Left lobe of liver (tissue), 2 donors: ENCODE measurements around the gene GNRHR. TPM values are rescaled to one million over a fixed set of nuclear protein-coding genes. Genes with fewer than 3 reads are reported as not detected.
"Not testable (repeated sequence)": the region's sequence is repeated elsewhere in the genome, so short reads cannot be mapped to it uniquely, and the experiment has no call there.

Experiments
- ATAC-seq: fragments of 200-7000 bp; cut with Tn5 transposase; one replicate; pipeline ENCODE4 v1.9.1; 2020; ENCODE audit warnings: mild to moderate bottlenecking, moderate library complexity
- DNase-seq: peaks from one replicate; pipeline ENCODE4 v3.0.0-alpha.2; 2020; ENCODE audit warnings: low spot score
- total RNA-seq: library from RNA; stranded (reverse); gene quantifications from one replicate; pipeline ENCODE4 v1.2.1, GENCODE V29; 2021
- donor health status: DM: no; HTN: no; CAD: no; lungs with moderate emphysema.
- donor health status: DM: no; HTN: yes; CAD: no.

GNRHR gene
- total RNA-seq, 1 donor from 2014 or later: not detected

DNA sequence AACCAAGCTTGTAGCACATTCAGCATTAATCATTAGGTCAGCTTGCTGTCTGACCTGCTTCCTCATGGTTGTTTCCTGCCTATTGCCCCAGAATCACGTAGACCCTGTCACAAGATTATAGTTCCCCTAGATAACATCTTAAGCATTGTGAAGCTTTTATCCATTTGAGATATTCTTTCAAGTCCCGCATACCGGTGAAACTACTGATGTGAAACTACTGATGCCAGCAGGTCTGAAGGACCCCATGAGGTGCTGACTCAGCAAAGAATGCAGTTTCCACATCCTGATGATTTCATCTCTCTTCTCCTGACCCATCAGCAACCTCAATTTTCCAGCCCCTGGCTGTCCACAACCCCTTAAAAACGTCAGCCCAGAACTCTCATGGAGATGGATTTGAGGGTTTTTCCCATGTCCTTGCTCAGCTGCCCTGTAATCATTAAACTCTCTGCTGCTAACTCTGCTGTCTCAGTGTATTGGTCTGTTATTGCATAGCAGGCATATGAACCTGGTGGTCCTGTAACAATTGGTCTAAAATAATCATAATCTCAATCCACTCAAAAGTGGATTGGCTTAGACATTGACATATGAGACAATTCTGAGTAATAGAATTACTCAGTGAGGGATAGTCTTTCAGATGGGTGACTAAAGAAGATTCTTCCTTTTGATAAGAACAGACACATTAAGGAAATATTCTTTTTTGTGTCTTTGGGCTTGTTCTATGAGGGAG lies 26.9 kb downstream of the GNRHR start:
- ATAC-seq (no peak), DNase-seq (no peak)

DNA sequence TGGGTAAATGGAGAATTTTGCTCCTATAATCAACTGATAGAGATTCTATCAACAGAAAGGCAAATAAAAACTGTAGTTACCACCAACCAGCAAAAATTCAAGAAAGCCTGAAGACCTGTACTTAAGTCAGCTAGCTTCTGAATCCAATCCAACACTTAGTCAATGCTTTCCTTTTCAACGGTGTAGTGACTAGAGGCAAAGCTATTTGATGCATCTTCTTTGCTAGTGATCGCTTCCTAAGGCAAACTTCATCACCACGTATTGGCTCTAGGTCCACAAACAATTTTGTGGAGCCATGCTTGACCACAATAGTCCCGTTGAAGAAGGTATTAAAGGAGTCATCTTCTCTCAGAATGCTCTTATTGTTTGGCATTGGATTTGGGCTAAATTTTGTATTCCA lies 28.2 kb downstream of the GNRHR start:
- ATAC-seq (no peak), DNase-seq (no peak)

DNA sequence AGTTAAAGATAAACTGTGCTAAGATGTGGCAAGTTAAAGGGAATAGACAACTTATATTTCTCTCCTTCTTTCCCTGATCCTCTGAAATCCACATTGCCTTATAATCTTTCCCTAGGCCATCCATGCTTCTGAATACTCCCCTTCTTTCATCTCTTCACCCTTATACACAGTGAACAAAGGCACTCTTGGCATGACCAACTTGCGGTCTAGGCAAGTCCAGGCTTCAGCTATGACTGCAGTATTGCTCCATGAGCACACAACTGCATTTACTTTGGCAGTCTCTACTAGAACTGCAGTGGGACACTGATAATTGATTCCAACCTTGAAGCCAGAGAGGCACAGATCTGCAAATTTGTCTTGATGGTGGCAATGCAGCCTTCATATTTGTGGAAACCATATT lies 29.1 kb downstream of the GNRHR start:
- ATAC-seq: peak; percentile 100
- DNase-seq: peak; percentile 57

DNA sequence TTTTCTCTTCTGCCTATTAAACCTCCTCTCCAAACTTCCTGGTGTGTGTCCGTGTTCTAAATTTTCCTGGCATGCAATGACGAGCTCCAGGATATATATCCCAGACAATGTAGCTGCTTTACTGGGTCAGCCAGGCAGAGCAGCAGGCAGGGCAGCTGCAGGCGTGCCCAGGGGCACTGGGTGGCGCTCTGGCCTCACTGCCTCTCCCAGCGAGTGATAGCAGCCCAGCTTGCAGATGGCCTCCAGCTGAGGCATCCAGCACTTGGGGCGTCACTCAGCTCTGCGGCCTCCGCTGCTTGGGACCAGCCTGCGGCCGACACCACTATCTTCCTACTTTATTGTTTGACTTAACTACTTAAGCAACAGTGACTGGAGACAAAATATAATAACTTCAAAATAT lies 30.2 kb downstream of the GNRHR start:
- no peak for ATAC-seq
- no peak for DNase-seq

DNA sequence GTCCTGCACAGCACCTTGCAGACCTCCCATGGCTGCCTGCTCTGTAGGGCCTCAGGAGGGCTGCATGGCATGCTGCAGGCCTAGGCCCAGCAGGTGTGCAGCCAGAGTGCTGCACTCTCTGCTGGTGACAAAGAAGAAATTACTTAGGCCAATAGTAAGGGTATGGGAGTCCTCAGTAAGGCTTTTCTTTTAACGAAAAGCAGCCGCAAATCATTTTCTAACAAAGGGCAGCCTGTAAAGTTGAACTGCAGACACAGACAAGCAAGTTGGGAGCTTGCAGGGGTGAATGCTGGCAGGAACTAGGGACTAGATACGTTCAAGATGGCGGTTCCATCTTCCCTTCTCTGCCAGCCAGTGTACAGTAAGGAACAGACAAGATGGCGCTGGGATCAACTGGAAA lies 30.8 kb downstream of the GNRHR start:
- ATAC-seq (no peak), DNase-seq (no peak)

DNA sequence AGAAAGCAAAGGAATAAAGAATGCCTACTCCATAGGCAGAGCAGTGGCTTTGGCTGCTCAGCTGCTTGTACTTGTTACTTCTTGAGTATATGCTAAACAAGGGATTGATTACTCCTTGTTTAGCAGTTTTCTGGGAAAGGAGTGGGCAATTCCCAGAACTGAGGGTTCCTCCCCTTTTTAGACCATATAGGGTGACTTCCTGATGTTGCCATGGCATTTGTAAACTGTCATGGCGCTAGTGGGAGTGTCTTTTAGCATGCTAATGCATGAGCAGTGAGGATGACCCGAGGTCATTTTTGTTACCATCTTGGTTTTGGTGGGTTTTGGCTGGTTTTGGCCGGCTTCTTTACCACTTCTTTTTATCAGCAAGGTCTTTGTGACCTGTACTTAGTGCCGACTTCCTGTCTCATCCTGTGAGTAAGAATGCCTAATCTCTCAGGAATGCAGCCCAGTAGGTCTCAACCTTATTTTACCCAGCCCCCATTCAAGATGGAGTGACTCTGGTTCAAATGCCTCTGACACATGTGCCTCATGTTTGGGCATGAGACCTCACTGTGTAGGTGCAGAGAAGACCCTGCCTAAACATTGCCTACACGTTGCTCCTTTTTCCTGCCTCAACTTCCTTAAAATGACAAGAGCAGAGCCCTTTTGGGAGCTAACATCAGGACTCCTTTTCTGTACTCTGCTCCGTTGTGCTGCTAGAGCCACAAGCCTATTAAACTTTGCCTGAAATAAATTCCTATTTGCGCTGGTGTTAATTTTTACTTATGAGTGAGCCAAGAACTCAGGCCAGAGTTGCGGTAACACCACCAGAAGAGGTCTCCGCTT lies 32.2 kb downstream of the GNRHR start:
- ATAC-seq (no peak), DNase-seq (no peak)

DNA sequence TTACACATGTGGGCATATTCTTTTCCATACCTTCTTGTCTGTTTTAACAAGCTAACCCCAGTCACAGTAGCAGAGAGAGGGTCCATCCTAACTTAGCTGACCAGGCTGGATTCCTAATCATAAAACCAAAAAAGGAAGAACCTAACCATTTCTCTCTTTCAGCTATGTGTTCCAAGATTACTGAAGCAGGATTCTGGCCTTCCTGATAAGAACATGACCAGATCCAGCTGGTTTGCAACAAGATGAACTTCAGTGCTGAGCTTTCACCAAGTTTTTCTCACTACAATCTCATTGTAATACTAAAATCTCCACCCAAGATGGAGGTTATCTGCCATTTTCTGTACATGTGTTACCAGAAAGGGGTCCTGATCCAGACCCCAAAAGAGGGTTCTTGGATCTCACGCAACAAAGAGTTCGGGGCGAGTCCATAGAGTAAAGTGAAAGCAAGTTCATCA lies 32.8 kb downstream of the GNRHR start:
- ATAC-seq: no peak
- DNase-seq: no peak

DNA sequence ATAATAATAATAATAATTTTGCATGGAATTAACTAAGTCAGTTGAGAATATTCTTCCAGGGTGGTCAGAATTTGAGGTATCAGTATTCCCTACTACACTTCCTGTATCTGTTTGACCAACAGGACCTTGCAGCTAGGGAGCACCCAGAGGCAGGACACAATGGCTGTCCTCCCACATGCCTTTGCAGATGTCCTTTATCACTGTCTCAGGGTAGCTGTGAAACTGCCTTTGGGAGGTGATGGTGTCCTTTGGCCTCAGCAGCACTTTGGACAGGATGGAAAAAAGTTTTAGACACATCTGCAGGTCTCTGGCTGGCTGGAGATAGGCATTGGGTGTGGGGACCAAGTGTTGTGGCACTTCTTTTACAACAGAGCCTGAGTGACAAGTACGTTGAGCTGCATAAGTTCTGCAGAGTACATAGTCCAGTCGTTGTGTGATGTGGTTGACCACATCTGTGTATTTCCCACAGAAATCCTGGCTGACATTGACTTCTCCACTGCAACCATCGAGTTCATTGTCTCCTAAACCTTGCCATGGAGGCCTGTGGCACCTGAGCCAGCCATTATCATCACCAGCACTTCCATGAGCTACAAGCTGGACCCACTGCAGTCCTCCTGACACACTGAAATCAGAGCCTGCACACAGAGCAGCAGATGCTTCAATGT lies 34.1 kb downstream of the GNRHR start:
- DNase-seq (no peak), ATAC-seq (no peak)

DNA sequence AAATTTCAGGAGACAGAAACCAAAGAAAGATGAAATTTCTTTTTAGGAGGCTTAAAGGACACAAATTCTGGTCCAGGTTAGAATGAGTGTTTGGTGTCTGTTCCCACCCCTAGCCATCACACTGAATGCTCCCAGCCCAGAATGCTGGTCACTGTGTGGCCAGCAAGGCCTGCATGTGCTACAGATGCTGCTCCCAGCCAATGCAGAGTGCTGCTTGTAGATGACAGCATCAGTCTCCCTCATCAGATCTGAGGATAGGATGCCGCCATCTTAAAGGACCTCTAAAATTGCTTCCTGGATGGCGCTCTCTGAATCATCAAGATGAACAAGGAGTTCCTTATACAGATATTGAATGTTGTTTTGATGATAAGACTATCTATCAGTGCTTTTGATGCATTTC lies 35.3 kb downstream of the GNRHR start:
- ATAC-seq (no peak), DNase-seq (no peak)

DNA sequence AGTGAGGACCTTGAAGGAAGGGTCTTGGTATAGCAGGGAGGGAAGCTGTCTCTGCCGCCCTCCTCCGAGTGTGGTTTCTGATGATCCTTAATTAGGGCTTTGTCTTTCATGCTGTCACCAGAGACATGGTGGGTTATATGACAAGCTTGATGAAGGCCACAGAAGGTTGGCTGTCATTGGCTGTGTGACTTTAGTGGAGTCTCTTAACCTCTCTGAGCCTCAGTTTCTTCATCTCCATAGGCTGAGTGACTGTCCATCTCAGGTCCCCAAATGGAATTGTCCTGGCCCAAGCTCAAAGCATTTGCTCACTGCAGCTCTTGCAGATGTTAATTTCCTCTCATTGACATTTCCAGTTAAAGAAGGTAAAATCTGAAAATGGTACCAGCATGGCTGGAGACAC lies 36.6 kb downstream of the GNRHR start:
- no peak for ATAC-seq
- DNase-seq: no peak

DNA sequence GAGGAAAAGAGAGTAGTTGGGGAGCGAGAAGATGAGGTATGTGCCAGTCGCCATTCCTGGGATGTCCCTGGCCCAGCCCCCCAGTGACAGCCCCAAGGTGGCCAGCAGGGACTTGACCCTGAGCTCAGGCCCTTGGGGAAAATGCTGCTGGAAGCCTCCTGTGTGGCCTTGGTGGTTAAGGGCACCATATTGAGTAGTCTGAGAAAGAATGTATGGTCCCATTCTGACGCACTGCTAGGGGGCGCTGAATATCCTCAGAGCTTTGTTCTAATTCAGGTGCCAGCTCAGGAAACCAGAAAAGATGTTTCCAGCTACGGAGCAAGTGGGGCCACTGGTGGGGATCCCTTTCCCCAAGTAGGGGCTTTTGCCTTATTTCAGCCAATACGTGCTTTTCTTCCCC lies 39.2 kb downstream of the GNRHR start:
- no peak for ATAC-seq

DNA sequence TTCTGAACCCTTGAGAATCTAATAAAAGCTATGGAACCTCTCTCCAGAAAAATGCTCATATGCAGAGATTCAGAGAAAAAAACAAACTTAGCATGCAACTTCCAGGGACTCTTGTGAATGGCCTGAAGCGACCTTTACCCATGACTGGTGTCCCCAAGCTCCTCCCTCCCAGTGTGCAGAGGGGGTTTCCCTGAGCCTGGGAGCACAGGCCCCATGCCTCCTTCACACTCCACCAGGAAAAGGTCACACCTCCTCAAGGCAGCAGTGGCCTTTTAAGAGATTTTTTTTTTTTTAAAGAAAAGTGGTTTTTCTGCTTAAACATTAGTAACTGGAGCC lies 40.0 kb downstream of the GNRHR start:
- ATAC-seq (no peak), DNase-seq (no peak)

More for the DNA sequence above, 39.2 kb downstream of the GNRHR start:
- DNase-seq: no peak

DNA sequence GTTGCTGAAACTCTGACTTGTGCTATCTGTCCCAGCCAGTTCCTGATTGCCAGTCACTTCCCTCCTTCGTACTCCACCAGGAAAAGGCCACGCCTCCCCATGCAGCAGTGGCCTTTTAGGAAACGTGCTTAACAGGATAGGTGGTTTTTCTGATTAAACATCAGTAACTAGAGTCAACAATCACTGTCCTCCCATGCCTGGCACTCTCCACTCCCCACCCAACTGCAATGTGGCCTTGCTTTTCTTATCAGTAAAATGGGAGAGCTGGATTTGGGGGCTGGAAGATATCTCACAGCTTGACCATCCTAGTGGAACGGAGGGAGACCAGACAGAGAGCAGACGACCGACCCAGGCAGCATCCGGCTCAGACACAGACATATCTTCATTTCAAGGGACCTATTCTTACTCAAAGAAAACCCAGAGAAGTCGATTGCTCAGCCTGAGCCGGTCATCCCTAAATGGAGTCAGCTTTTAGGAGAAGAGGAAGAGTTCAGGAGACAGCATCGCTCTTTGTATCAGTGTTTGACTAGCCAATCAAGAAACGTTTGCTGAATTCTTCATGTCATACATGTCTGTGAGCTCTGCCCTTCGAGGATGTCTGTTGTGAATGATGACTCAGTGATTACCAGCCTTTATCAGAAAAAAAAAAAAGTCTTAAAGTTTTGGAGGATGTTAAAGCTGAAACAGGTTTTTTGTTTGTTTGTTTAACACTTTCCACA lies 40.5 kb downstream of the GNRHR start:
- ATAC-seq (peak; percentile 33), DNase-seq (no peak)

DNA sequence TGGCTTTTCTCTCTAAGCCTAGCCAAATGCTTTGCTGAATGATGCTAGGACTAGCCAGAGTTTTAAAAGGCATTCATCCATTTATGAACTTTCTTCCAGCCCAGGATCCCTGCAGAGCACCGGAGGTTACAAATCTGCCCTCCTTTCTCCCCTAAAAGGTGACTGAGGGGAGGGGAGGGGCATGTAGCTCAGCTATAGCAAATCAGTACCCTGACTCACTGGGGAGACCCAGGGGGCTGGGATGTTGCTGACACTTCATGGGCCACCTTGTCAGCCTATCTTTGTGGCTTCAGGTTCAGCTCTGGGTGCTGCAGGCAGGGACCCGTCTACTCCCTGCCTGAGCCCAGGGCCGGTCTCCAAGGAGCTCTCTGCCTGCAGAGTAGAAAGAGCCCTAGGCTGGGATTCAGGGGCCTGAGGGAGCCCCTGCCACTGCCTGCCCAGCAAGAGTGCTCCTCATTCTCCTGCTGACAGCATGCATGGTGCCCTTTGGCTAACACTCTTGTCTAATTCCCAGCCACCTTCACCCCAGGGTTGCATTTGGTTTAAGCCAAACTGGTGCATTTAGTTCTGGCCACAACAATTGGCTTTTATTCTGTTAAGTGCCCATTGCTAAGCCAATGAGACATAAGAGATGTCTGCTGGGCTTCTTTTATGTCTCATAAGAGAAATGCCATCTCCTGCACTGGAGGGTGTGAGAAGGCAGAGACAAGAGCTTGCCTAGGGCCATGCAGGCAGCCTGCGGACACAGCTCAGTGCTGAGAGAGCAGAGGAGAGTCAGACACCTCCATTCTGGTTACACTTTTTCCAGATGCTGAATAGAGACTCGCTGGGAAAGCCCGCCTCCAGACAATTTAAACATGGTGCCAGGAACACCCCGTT lies 41.3 kb downstream of the GNRHR start:
- no peak for DNase-seq
- ATAC-seq: no peak

DNA sequence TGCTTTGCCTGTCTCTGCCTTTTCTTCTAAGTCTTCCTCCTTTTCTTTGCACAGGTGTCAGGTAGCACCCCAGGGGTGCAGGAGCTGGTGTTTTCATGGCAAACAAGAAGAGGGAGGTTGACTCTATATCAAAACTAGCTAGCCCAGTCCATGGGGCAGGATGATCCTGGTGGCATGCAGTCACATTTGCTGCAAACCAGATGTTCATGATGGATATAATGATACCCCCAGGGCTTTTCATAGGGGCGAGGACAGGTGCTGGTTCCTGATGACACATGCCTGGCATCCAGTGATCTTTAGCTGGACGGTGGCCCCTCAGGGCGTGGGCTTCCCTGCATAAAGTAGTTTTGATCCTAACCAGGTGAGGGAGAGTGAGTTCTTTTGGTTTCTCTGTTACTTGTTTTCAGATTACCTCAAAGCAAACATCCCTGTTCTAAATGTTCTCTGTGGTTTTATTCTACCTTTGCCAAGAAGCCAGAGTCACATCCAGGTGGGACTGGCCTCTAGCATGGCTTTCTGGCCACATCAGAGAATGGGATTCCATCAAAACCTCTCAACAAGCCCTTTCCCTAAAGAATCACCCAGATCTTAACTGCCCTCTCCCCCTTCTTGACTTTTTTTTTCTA lies 42.1 kb downstream of the GNRHR start:
- no peak for DNase-seq
- ATAC-seq: peak; percentile 25

DNA sequence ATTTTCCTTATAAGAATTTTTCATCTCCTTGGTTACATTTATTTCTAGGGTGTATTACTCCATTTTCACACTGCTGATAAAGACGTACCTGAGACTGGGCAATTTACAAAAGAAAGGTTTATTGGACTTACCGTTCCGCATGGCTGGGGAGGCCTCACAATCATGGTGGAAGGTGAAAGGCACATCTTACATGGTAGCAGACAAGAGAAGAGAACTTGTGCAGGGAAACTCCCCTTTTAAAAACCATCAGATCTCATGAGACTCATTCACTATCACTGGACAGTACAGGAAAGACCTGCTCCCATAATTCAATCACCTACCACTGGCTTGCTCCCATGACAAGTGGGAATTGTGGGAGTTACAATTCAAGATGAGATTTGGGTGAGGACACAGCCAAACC lies 47.5 kb downstream of the GNRHR start:
- not testable (repeated sequence) for ATAC-seq, DNase-seq

DNA sequence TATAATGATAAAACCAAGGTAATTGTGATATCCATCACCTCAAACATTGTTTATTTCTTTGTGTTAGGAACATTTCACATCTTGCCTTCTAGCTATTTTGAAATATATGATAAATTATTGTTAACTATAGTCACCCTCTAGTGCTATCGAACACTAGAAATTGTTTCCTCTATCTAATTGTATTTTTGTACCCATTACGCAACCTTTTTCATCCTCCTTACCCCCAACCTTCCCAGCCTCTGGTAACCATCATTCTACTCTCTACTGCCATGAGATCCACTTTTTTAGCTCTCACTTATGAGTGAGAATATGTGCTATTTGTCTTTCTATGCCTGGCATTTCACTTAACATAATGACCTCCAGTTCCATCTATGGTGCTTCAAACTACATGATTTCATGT lies 49.3 kb downstream of the GNRHR start:
- no peak for ATAC-seq
- no peak for DNase-seq

DNA sequence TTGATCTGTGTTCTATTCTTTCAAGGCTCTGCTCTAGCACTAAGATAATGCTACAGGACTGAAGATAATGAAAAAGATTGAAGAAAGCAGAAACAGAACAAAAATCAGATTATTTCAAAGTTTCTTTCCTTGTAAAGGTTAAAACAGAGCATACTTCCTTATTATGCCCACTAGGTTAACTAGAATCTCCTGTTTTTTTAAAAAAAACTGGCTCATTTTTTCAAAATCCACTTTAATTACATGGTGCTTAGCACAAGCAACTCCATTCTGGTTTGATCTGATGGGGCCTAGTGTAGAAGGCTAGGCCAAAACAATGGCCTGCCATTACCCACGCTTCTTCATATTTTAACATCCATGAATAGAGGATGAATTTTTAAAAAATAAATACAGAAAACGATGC lies 52.0 kb downstream of the GNRHR start:
- no peak for DNase-seq
- no peak for ATAC-seq

DNA sequence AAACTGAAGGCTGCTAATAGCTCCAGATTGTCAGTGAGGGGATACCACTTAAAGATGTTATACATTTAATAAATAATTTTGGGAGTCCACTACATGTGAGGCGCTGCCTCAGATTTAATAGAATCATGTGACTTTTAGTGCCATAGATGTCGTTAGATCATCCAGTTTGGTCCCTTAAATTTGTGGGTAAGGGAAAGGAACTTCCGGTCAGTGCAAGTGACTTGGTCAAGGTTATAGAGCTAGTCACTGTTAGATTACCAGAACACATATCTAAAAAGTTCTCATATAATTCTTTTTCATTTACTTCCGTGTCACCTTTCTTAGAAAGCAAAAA lies 52.7 kb downstream of the GNRHR start:
- DNase-seq: no peak
- ATAC-seq: peak; percentile 14
